Bronchial epithelial cell (primary cell): ENCODE data around the gene CHRNB2. TPM values are rescaled to one million over a fixed set of nuclear protein-coding genes. Genes with fewer than 3 reads are reported as not detected.

Source experiments
- DNase-seq: peaks from one replicate; pipeline ENCODE4 v3.0.0-alpha.2; 2010; ENCODE audit warnings: low read depth
- FAIRE-seq: peaks from 2 replicates; lab custom pipeline; 2011; peaks lifted over from hg19 to GRCh38; lab: Jason Lieb, UNC
- H3K27me3 ChIP-seq: 2 replicates; pipeline ENCODE4 v1.5.1; 2011; ENCODE audit warnings: low read length; ENCODE audit not compliant: control insufficient read depth, insufficient read depth
- H3K36me3 ChIP-seq: 2 replicates; pipeline ENCODE4 v1.5.1; 2011; ENCODE audit warnings: low read length; ENCODE audit not compliant: control insufficient read depth, insufficient read depth
- H3K4me3 ChIP-seq: 2 replicates; pipeline ENCODE4 v1.5.1; 2011; ENCODE audit warnings: mild to moderate bottlenecking, low read depth, low read length, control low read depth
- total RNA-seq: library from RNA; depleted of rRNA; stranded (reverse); fragments of >200 nt; gene quantifications from 2 replicates; pipeline ENCODE4 v1.2.1, GENCODE V29; 2014
- TF ChIP-seq, protein P1 (sequence below): IDR thresholded peaks from 2 replicates; pipeline ENCODE4 v1.5.1; 2011; ENCODE audit warnings: mild to moderate bottlenecking, moderate library complexity, low read length, control low read depth, inconsistent platforms; ENCODE audit not compliant: insufficient read depth, severe bottlenecking

Gene CHRNB2
- total RNA-seq, 1 donor from 2014 or later = not detected

DNA sequence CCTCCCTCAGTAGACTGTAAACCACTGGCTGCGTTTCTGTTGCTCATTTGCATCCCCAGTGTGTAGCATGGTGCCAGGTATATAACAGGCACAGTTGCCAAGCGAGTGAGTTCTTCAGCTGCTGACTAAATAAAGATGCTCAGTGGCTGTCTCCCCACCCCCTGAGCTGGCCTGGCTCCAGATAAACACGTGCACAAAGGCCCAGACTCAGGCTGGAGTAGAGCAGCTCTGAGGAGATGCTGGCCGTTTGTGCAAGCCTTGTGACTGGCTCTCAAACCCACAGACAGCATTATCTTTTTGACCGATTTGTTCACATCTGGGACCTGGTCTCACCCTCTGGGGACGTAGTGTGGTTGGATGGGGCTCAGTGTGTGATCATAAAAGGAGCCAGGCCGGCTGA is 7.1 kb downstream of the CHRNB2 start:
- no peaks in the 10 kb centered on the region for H3K27me3 ChIP-seq
- FAIRE-seq = no peak
- TF ChIP-seq, protein P1, sequence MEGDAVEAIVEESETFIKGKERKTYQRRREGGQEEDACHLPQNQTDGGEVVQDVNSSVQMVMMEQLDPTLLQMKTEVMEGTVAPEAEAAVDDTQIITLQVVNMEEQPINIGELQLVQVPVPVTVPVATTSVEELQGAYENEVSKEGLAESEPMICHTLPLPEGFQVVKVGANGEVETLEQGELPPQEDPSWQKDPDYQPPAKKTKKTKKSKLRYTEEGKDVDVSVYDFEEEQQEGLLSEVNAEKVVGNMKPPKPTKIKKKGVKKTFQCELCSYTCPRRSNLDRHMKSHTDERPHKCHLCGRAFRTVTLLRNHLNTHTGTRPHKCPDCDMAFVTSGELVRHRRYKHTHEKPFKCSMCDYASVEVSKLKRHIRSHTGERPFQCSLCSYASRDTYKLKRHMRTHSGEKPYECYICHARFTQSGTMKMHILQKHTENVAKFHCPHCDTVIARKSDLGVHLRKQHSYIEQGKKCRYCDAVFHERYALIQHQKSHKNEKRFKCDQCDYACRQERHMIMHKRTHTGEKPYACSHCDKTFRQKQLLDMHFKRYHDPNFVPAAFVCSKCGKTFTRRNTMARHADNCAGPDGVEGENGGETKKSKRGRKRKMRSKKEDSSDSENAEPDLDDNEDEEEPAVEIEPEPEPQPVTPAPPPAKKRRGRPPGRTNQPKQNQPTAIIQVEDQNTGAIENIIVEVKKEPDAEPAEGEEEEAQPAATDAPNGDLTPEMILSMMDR = no peak
- H3K36me3 ChIP-seq = peaks cover 5% of the 10 kb centered on the region
- DNase-seq = peak; percentile 8
- no peak overlapping the region for H3K4me3 ChIP-seq

DNA sequence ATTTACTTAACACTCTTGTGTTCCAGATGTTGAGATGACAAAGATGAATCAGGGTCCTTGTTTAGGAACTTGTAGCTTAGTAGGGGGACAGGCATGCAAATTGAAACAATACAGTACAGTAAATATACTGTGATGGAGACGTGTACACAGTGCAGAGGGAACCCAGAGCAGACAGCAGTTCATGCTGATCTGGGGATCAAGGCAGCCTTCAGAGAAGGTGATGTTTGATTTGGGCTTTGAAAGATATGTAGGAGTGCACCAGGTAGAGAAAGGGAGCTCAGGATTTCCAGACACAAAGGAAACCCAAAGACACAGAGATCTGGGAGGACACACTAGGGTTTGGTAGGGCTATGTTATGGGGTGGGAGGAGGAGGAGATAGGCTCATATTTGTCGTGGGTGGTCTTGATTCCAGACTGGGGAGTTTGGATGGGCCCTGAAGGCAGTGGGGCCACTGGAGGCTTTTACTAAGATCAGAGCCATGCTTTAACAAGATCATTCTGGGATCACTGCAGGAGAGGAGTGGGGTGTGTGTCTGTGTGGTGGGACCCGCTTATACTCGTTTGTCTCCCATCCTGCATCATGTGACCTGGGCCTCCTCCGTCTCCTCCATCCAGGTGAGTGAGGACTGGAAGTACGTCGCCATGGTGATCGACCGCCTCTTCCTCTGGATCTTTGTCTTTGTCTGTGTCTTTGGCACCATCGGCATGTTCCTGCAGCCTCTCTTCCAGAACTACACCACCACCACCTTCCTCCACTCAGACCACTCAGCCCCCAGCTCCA is 7.8 kb downstream of the CHRNB2 start:
- H3K4me3 ChIP-seq = no peak overlapping the region
- DNase-seq (no peak), FAIRE-seq (no peak)
- peaks cover 8% of the 10 kb centered on the region for H3K36me3 ChIP-seq
- TF ChIP-seq, protein P1 = no peak
- H3K27me3 ChIP-seq = no peaks in the 10 kb centered on the region

DNA sequence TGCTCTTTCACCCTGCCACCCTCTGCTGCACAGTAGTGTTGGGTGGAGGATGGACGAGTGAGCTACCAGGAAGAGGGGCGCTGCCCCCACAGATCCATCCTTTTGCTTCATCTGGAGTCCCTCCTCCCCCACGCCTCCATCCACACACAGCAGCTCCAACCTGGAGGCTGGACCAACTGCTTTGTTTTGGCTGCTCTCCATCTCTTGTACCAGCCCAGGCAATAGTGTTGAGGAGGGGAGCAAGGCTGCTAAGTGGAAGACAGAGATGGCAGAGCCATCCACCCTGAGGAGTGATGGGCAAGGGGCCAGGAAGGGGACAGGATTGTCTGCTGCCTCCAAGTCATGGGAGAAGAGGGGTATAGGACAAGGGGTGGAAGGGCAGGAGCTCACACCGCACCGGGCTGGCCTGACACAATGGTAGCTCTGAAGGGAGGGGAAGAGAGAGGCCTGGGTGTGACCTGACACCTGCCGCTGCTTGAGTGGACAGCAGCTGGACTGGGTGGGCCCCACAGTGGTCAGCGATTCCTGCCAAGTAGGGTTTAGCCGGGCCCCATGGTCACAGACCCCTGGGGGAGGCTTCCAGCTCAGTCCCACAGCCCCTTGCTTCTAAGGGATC is 8.5 kb downstream of the CHRNB2 start:
- FAIRE-seq (no peak), DNase-seq (no peak)
- Histone ChIP-seq H3K4me3 (no peak overlapping the region), H3K36me3 (peaks cover 9% of the 10 kb centered on the region), H3K27me3 (no peaks in the 10 kb centered on the region)
- TF ChIP-seq, protein P1 = no peak

DNA sequence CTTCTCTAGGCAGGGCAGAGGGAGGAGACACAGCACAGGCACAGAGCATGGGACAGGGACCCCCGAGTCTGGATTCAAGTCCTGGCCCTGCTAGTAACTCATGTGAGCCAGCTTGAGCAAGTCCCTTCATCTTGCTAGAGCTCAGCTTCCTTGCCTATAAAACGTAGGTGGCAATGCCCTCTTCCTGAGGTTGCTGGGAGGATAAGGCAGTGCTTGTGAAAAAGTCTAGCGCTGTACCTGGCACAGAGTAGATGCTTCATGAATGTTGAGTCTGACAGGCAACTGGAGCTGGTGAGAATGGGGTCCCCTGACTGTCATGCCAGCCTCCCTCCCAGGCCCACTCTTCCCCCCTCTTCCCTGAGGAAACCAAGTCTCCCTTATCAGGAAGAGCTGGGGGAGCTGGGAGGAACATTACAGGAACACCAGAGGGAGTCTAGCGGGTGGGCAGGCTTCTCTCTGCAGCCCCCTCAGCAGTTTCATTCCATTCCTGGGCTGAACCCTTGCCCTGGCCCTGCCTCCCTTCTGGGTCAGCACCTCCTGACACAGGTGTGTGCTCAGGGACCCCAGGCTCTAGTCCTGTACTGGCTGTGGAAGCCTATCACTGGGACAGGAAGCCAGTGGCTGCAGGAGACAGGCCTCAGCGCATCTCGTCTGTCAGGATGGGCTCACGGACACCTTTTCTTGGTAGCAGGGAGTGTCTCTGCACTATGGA is 9.9 kb downstream of the CHRNB2 start:
- H3K4me3 ChIP-seq = no peak overlapping the region
- TF ChIP-seq, protein P1 = no peak
- H3K36me3 ChIP-seq = peaks cover 14% of the 10 kb centered on the region
- no peak for DNase-seq
- no peak for FAIRE-seq
- no peaks in the 10 kb centered on the region for H3K27me3 ChIP-seq

DNA sequence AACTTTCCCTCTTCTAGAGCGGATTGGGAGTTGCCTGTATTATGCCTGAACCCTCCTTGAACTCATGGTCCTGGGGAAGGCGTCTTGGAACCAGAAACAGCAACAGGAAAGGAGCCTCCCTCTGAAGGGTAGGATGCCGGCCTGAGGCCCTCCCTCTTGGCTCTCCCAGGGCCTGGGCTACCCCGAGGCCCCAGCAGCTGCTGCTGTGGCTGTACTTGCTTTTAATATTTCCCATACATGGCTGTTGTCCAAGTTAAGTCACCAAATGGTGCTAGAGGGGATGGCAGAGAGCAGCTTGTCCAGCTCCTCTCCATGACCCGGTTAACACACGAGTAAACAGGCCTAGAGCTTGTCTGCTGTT is 10.5 kb downstream of the CHRNB2 start:
- no peaks in the 10 kb centered on the region for H3K27me3 ChIP-seq
- FAIRE-seq (no peak), DNase-seq (no peak)
- TF ChIP-seq, protein P1 = no peak
- H3K36me3 ChIP-seq = peaks cover 17% of the 10 kb centered on the region
- no peak overlapping the region for H3K4me3 ChIP-seq
